HL-60 (cell line): ENCODE data around the gene GALR2.

ENCODE experiments used
- POLR2AphosphoS5 ChIP-seq: IDR thresholded peaks from 2 replicates; pipeline ENCODE4 v1.6.1; 2012; ENCODE audit warnings: low read depth
- TF ChIP-seq, protein P1 (sequence below): IDR thresholded peaks from one replicate; pipeline ENCODE4 v1.5.1; 2011; ENCODE audit warnings: low read length, control low read depth, inconsistent platforms; ENCODE audit not compliant: insufficient read depth
- TF ChIP-seq, protein P2 (sequence below): IDR thresholded peaks from 2 replicates; pipeline ENCODE4 v1.6.1; 2012; ENCODE audit warnings: low read depth; ENCODE audit not compliant: insufficient replicate concordance

DNA sequence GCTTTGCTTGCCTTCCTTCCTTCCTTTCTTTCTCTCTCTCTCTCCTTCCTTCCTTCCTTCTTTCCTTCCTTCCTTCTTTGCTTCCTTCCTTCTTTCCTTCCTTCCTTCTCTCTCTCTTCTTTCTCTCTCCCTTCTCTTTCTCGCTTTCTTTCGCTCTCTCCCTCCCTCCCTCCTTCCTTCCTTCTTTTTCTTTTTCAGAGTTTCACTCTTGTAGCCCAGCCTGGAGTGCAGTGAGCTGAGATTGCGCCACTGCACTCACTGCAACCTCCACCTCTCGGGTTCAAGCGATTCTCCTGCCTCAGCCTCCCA lies 48.6 kb downstream of the GALR2 start:
- TF ChIP-seq, protein P1, sequence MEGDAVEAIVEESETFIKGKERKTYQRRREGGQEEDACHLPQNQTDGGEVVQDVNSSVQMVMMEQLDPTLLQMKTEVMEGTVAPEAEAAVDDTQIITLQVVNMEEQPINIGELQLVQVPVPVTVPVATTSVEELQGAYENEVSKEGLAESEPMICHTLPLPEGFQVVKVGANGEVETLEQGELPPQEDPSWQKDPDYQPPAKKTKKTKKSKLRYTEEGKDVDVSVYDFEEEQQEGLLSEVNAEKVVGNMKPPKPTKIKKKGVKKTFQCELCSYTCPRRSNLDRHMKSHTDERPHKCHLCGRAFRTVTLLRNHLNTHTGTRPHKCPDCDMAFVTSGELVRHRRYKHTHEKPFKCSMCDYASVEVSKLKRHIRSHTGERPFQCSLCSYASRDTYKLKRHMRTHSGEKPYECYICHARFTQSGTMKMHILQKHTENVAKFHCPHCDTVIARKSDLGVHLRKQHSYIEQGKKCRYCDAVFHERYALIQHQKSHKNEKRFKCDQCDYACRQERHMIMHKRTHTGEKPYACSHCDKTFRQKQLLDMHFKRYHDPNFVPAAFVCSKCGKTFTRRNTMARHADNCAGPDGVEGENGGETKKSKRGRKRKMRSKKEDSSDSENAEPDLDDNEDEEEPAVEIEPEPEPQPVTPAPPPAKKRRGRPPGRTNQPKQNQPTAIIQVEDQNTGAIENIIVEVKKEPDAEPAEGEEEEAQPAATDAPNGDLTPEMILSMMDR, result no peak
- TF ChIP-seq POLR2AphosphoS5, result no peak
- TF ChIP-seq, protein P2, sequence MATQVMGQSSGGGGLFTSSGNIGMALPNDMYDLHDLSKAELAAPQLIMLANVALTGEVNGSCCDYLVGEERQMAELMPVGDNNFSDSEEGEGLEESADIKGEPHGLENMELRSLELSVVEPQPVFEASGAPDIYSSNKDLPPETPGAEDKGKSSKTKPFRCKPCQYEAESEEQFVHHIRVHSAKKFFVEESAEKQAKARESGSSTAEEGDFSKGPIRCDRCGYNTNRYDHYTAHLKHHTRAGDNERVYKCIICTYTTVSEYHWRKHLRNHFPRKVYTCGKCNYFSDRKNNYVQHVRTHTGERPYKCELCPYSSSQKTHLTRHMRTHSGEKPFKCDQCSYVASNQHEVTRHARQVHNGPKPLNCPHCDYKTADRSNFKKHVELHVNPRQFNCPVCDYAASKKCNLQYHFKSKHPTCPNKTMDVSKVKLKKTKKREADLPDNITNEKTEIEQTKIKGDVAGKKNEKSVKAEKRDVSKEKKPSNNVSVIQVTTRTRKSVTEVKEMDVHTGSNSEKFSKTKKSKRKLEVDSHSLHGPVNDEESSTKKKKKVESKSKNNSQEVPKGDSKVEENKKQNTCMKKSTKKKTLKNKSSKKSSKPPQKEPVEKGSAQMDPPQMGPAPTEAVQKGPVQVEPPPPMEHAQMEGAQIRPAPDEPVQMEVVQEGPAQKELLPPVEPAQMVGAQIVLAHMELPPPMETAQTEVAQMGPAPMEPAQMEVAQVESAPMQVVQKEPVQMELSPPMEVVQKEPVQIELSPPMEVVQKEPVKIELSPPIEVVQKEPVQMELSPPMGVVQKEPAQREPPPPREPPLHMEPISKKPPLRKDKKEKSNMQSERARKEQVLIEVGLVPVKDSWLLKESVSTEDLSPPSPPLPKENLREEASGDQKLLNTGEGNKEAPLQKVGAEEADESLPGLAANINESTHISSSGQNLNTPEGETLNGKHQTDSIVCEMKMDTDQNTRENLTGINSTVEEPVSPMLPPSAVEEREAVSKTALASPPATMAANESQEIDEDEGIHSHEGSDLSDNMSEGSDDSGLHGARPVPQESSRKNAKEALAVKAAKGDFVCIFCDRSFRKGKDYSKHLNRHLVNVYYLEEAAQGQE, result no peak
